HG03342 (cell line): ENCODE results near the gene RALGAPA2.

Experiments
- ATAC-seq: cut with Tn5 transposase; IDR thresholded peaks from one replicate; pipeline ENCODE4 v1.9.1; 2021; ENCODE audit warnings: mild to moderate bottlenecking, moderate library complexity; ENCODE audit not compliant: unreplicated experiment

RALGAPA2 gene

GRCh38 chr20:20480689-20481088 is 231.8 kb downstream of the RALGAPA2 start:
- ATAC-seq, result no peak

DNA sequence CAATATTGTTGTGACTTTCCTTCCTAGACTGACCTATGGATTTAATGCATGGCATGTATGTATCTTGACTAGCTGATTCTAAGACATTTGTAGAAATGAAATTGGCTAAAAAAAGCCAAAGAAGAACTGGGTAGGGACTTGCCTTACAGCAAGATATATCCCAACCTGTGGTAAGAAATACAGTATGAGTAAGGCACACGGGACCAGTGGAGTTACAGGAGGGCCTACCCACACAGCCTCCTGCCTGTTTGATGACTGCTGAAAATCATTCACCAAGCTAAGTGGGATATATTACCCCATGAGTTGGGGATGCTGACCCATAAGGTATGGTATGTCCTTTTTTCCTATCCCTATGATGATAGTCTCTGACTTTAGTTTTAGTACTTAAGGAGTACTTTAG is 232.3 kb downstream of the RALGAPA2 start:
- no peak for ATAC-seq

DNA sequence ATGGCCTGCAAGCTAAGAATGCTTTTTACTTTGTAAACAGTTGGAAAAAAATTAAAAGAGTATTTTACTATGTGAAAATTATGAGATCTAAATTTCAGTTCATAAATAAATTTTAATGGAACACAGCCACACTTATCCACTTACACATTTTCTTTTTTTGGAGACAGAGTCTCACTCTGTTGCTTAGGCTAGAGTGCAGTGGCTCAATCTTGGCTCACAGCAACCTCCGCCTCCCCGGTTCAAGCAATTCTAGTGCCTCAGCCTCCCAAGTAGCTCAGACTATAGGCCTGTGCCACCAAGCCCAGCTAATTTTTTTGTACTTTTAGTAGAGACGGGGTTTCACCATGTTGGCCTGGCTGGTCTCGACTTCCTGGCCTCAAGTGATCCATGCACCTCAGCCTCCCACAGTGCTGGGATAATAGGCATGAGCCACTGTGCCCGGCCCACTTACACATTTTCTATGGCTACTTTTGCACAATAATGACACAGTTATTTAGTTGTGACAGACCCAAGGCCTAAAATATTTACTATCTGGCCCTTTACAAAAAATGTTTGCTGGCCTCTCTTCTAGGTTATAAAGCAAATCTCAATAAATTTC is 234.9 kb downstream of the RALGAPA2 start:
- ATAC-seq, result no peak

DNA sequence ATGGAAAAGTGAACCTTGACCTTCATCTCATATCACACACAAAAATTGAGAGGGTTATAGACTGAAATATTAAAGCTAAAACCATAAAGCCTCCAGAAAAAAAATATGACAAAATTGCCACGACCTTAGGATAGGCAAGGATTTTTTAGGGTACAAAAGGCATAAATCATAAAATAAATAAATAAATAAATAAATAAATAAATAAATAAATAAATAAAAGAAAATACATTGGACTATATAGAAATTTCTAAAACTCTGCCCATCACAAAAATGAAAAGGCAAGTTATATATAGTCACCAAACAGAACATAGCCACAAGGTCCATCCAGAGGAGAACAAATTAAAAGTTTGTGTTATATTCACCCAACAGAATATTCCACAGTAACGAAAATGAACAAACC is 235.9 kb downstream of the RALGAPA2 start:
- ATAC-seq, result no peak

GRCh38 chr20:20473657-20474056 is 238.8 kb downstream of the RALGAPA2 start:
- no peak for ATAC-seq

GRCh38 chr20:20472684-20473274 is 239.7 kb downstream of the RALGAPA2 start:
- no peak for ATAC-seq

- peak; percentile 84 for ATAC-seq
Measured at GRCh38 chr20:20466341-20466879, 246.0 kb downstream of the RALGAPA2 start.

DNA sequence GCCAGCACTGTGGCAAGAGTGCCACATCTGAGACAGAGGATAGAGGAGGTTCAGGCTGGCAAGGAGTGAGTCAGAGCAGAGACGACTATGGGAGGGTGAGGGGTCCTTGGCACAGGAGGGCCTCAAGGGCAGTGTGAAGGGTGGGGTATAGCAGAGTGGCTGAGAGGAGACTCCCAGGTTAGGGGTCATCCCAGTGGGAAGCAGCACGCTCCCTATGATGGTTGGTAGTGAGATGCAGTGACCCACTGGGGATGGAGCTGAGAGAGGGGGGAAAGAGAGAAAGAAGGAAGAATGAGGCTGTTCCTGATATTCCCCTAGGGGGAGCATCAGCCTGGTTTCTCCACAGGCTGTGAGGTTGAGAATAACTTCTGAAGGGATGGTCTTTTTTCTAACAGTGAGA is 247.2 kb downstream of the RALGAPA2 start:
- ATAC-seq, result no peak

GRCh38 chr20:20463933-20464374 is 248.5 kb downstream of the RALGAPA2 start:
- peak; percentile 39 for ATAC-seq

GRCh38 chr20:20462185-20462584 is 250.3 kb downstream of the RALGAPA2 start:
- ATAC-seq, result no peak

DNA sequence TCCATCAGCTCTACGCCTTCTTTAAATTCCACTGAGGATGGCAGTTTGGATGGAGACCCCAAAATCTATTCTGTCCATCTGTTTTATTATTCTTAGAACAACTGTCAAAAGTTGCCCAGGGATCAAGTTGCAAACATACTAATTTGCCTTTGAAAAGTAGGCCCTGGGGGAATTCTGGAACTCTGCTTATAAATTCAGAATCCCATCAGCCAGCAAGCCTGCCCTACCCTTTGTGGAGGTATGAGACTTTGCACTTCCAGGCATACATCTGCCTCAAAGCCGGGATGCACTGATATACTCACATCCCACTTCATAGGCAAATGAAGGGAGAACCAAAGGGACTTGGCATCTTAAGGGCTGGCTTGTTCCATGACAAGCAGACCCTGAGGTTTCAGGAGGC is 250.9 kb downstream of the RALGAPA2 start:
- ATAC-seq, result no peak

DNA sequence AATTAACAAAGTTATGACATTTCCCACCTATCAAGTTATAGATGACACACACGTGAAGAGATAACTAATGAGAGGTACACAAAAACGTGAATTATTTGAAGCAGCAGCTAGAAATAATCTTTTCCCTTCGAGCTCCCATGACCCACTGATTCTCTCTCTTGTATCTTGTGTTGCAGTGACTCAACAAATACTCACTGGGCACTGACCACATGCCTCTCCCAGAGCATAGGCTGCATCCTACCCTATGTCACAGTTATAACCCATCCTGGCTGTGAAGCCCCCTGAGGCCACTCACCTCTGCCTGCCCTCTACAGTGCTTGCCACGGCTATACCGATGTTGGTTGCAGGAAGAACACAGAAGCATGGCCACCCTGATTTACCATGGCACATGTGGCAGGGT is 252.7 kb downstream of the RALGAPA2 start:
- no peak for ATAC-seq

- ATAC-seq, result no peak
Measured at GRCh38 chr20:20457392-20458126, 254.9 kb downstream of the RALGAPA2 start.

DNA sequence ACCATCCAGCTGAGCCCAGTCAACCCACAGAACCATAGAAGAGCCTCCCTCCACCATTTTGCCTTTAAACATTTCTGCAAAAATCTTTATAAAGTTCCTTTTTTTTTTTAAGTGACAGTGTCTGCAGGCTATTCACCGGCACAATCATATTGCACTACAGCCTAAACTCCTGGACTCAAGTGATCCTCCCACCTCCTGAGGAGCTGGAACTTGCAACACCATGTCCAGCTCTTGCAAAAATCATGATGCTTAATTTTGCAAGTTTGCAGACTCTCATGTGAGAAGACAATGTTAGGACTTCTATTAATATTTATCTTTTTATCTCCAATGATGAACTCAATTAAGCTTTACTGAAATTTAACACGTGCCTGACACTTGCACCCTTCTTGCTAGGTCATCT is 255.7 kb downstream of the RALGAPA2 start:
- ATAC-seq, result no peak

- no peak for ATAC-seq
Measured at GRCh38 chr20:20455926-20456325, 256.5 kb downstream of the RALGAPA2 start.

DNA sequence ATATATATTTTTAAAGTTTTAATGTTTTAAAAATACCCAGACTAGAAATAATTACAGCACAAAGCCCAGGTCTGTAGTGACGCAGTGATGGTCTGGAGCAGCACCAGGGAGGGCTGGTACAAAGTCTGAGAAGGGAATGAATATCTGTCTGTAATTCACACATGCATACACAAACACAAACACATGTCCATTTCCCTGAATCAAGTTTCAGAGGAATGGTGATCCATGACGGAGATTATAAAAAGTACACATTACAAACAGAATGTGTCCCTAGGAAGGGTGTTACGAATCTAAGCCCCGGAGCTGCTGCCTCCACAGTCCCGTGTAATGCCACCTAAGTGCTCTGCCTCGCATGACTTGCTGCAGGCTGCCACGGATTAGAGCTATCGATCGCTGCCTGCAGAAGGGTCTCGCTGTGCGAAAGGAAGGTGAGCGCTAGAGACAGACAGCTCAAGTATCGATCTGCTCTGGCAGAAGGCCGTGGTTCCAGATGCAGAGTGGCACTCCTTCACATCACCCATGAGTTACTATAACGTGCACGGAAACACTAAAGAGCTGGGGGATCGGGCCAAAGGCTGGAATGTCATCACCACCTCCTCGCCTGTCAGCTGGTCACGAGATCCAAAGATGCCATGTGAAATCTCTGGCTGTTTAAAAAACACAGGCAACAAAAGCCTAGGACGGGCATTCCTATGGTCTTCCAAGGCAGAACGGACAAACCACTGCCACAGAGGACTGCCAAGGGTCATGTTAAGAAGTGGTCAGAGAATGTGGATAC is 257.4 kb downstream of the RALGAPA2 start:
- ATAC-seq, result no peak

GRCh38 chr20:20454367-20454766 is 258.1 kb downstream of the RALGAPA2 start:
- ATAC-seq, result no peak

- peak; percentile 91 for ATAC-seq
Measured at GRCh38 chr20:20452254-20452676, 260.2 kb downstream of the RALGAPA2 start.

DNA sequence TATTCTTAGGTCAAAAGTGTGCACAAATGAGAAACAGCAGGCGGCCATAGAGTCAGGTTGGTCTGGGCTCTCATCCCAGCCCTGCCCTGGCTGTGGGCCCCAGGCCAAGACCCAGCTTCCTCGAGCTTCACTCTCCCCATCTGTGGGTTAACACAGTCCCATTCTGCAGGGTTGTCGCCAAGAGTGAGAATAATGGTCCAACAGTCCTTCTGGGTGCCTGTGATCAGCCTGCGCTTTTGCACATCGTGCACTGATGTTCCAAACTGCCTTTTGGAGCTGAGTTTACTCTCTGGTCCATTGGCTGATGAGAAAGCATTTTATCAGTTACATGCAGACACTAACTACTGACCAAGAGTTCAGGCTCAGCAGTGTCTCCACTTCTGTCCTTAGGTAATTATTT is 261.9 kb downstream of the RALGAPA2 start:
- ATAC-seq, result no peak

GRCh38 chr20:20448881-20449280 is 263.6 kb downstream of the RALGAPA2 start:
- ATAC-seq, result no peak

DNA sequence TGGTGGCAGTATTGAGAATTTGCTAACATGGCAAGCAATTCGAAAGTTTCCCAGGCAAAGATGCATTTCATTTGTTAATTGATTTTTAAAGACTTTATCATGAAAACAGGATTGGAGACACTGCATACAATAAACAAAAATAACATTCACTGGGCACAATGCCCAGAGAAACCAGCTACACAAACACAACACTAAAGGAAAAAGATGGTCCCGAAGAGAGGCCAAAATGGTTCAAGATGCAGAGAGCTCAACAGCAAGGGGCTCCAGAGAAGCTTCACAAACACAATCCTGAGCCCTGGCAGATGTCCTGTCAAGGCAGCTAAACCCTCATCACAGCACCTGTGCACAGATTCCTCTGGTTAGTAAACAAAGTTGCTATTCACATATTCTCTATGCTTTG is 265.2 kb downstream of the RALGAPA2 start:
- ATAC-seq, result no peak
